ENCODE data around the gene GRPR. TPM values are rescaled to one million over a fixed set of nuclear protein-coding genes. Genes with fewer than 3 reads are reported as not detected.

Gene GRPR
- total and polyA plus RNA-seq, 12 donors: 0.03 to 0.57 (median 0.28) TPM; not detected in 1

- no peak for TF ChIP-seq CTCF (IDR thresholded peaks at IDR 0.05)
- peaks cover 0 to 97% (median 0%) of the 10 kb centered on the region in 7 donors for H3K27me3 ChIP-seq
- H3K4me3 ChIP-seq: no peak overlapping the region
- DNase-seq (no peak), ATAC-seq (no peak)
- no peaks in the 10 kb centered on the region for H3K9me3 ChIP-seq
- WGBS, 2 donors: 88 to 91% methylated on average over 1 of the region's 1 CpG
- no peaks in the 10 kb centered on the region for H3K36me3 ChIP-seq
- H3K27ac ChIP-seq: no peak overlapping the region
- intact Hi-C loops (cut with DNase I): no loop called here
- no peaks in the 10 kb centered on the region for H3K4me1 ChIP-seq
These were observed 11.6 kb downstream of the GRPR start for GRCh38 chrX:16134936-16135335.

- intact Hi-C loops (cut with DNase I): no loop called here
- ATAC-seq: no peak
- no peaks in the 10 kb centered on the region for H3K4me1 ChIP-seq
- WGBS, 2 donors: 77 to 81% methylated on average over 2 of the region's 2 CpGs
- H3K4me3 ChIP-seq: no peak overlapping the region
- DNase-seq: no peak
- H3K27ac ChIP-seq: no peak overlapping the region
- H3K36me3 ChIP-seq: no peaks in the 10 kb centered on the region
- H3K9me3 ChIP-seq: no peaks in the 10 kb centered on the region
- no peak for TF ChIP-seq CTCF (IDR thresholded peaks at IDR 0.05)
- peaks cover 0 to 99% (median 0%) of the 10 kb centered on the region in 7 donors for H3K27me3 ChIP-seq
These were observed 12.7 kb downstream of the GRPR start for GRCh38 chrX:16136080-16136479.

- intact Hi-C loops (cut with DNase I): no loop called here
- H3K36me3 ChIP-seq: no peaks in the 10 kb centered on the region
- TF ChIP-seq CTCF (IDR thresholded peaks at IDR 0.05): no peak
These were observed 14.2 kb downstream of the GRPR start for GRCh38 chrX:16137416-16138107.

GRCh38 chrX:16138108-16138427 is 14.7 kb downstream of the GRPR start:
- Histone ChIP-seq H3K4me3 (no peak overlapping the region), H3K4me1 (no peaks in the 10 kb centered on the region), H3K27ac (no peak overlapping the region), H3K36me3 (no peaks in the 10 kb centered on the region), H3K9me3 (no peaks in the 10 kb centered on the region), H3K27me3 (peaks cover 0 to 90% (median 0%) of the 10 kb centered on the region in 7 donors)
- peak in 3 of 9 donors; percentile 8 to 32 (median 20) for TF ChIP-seq CTCF (IDR thresholded peaks at IDR 0.05)
- WGBS, 2 donors: 55 to 71% methylated on average over 1 of the region's 1 CpG
- ATAC-seq: no peak
- intact Hi-C loops (cut with DNase I): no loop called here
- no peak for DNase-seq

More at GRCh38 chrX:16137416-16138107, 14.2 kb downstream of the GRPR start:
- ATAC-seq: no peak
- no peak for DNase-seq
- H3K27ac ChIP-seq: no peak overlapping the region
- H3K9me3 ChIP-seq: no peaks in the 10 kb centered on the region
- H3K27me3 ChIP-seq: peaks cover 0 to 94% (median 0%) of the 10 kb centered on the region in 7 donors
- H3K4me1 ChIP-seq: no peaks in the 10 kb centered on the region
- H3K4me3 ChIP-seq: no peak overlapping the region

All from heart right ventricle (tissue), 16 donors.